Breast epithelium (tissue), 4 donors: Measurements from ENCODE around the gene DUSP6. TPM values are rescaled to one million over a fixed set of nuclear protein-coding genes. Genes with fewer than 3 reads are reported as not detected.

Experiments
- DNase-seq, 2 donors: peaks; one replicate each; pipeline ENCODE4 v3.0.0-alpha.2; 2019; ENCODE audit warnings: low spot score in 2 of 2
- H3K27ac ChIP-seq, 2 donors: fragments of 200-600 bp; sonication (generic) in 1 of 2; one replicate each; pipeline ENCODE4 v1.5.1; 2016 to 2019; ENCODE audit warnings: mild to moderate bottlenecking in 1 of 2
- H3K27me3 ChIP-seq, 2 donors: fragments of 200-600 bp; sonication (generic) in 1 of 2; one replicate each; pipeline versions ENCODE4 v1.5.1 to v1.6.0; 2017 to 2019; ENCODE audit warnings: control low read depth in 1 of 2, mild to moderate bottlenecking in 1 of 2
- H3K36me3 ChIP-seq: fragments of 200-600 bp; one replicate; pipeline ENCODE4 v1.5.1; 2019
- H3K4me1 ChIP-seq, 2 donors: fragments of 200-600 bp; sonication (generic); one replicate each; pipeline ENCODE4 v1.5.1; 2016 to 2019; ENCODE audit warnings: control low read depth in 1 of 2
- H3K4me3 ChIP-seq, 3 donors: fragments of 200-600 bp; sonication (generic); 1 replicate in 2 of 3; 2 replicates in 1 of 3; pipeline ENCODE4 v1.5.1; 2016 to 2019; ENCODE audit warnings: mild to moderate bottlenecking in 3 of 3, moderate library complexity in 2 of 3
- H3K9me3 ChIP-seq, 2 donors: fragments of 200-600 bp; sonication (generic) in 1 of 2; one replicate each; pipeline ENCODE4 v1.5.1; 2016 to 2019; ENCODE audit warnings: control low read depth in 1 of 2
- POLR2A ChIP-seq: fragments of 450-650 bp; IDR thresholded peaks from one replicate; pipeline ENCODE4 v1.6.1; 2016; ENCODE audit warnings: antibody characterized with exemption, mild to moderate bottlenecking, moderate library complexity
- POLR2AphosphoS5 ChIP-seq, 3 donors: sonication (generic); formaldehyde crosslinking; IDR thresholded peaks; one replicate each; pipeline ENCODE4 v1.6.1; 2017; ENCODE audit warnings: antibody characterized with exemption in 3 of 3
- intact Hi-C: fragments of 100-400 bp; cut with DNase I; formaldehyde crosslinking; loops from one replicate; pipeline ENCODE4 v1.15.1; 2023; ENCODE audit warnings: low total_unique reads
- total RNA-seq, 3 donors: library from RNA; depleted of rRNA; stranded (reverse); fragments of >200 nt; gene quantifications; one replicate each; pipeline ENCODE4 v1.1.0, GENCODE V29; 2016
- TF ChIP-seq, protein P1 (sequence below), 3 donors: fragments of 450-650 bp; IDR thresholded peaks; one replicate each; pipeline ENCODE4 v1.5.1; 2016 to 2017; ENCODE audit warnings: antibody characterized with exemption in 3 of 3, mild to moderate bottlenecking in 3 of 3, moderate library complexity in 3 of 3

The DUSP6 gene
- total RNA-seq, 3 donors from 2014 or later = 53.8 to 97.5 (median 88.8) TPM

DNA sequence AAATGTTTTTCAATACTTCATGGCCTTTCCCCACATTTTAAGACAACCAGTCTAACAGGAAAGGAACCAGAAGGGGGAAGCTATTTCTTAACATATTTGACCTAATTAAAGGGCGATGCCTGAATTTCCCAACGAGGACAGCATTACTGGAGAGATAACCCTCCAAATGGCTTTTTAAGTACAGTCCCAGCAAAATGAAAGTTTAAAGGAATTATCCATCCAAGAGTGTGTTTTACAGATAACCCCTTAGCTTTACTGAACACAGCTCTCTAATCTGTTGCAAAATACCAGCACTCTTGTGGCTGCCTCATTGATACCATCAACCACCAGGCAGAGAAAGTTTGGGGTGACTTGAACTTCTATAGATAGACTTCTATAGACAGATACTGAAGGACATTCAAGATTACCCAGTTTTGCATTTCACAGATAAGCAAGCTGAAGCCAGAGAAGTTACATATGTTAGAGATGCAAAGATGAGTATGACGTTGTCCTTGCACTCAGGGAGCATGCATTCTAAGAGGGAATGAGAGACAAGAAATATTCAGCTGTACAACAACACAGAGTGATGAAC lies 41.3 kb upstream of the DUSP6 start:
- no peak for DNase-seq
- no peaks in the 10 kb centered on the region for H3K4me1 ChIP-seq
- H3K9me3 ChIP-seq = no peaks in the 10 kb centered on the region
- H3K4me3 ChIP-seq = no peak overlapping the region
- intact Hi-C loops = no loop called here
- H3K27me3 ChIP-seq = no peaks in the 10 kb centered on the region
- TF ChIP-seq POLR2AphosphoS5 (IDR thresholded peaks at IDR 0.05) (no peak), POLR2A (no peak)
- TF ChIP-seq, protein P1, sequence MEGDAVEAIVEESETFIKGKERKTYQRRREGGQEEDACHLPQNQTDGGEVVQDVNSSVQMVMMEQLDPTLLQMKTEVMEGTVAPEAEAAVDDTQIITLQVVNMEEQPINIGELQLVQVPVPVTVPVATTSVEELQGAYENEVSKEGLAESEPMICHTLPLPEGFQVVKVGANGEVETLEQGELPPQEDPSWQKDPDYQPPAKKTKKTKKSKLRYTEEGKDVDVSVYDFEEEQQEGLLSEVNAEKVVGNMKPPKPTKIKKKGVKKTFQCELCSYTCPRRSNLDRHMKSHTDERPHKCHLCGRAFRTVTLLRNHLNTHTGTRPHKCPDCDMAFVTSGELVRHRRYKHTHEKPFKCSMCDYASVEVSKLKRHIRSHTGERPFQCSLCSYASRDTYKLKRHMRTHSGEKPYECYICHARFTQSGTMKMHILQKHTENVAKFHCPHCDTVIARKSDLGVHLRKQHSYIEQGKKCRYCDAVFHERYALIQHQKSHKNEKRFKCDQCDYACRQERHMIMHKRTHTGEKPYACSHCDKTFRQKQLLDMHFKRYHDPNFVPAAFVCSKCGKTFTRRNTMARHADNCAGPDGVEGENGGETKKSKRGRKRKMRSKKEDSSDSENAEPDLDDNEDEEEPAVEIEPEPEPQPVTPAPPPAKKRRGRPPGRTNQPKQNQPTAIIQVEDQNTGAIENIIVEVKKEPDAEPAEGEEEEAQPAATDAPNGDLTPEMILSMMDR (IDR thresholded peaks at IDR 0.05) = no peak
- no peak overlapping the region for H3K27ac ChIP-seq
- H3K36me3 ChIP-seq = no peaks in the 10 kb centered on the region

DNA sequence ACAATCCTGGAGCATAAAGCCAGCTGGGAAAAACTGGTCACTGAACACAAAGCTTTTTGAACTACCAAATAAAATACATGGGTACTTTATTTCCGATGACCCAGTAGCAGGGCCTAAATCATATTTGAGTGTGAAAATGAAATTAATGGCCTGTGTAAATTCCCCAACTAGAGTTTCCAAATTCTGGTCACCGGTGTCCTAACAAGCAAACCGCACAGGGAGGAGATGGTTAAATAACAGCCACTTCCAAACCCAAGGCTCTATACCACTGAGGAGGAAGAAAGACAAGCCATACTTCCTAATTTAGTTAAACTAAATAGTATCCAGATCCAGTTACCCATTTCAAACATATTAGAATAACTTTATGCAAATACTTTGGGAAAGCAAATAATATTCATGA lies 40.1 kb upstream of the DUSP6 start:
- Histone ChIP-seq H3K27ac (no peak overlapping the region), H3K27me3 (no peaks in the 10 kb centered on the region), H3K36me3 (no peaks in the 10 kb centered on the region), H3K4me3 (no peak overlapping the region), H3K4me1 (no peaks in the 10 kb centered on the region), H3K9me3 (no peaks in the 10 kb centered on the region)
- DNase-seq = no peak
- TF ChIP-seq, protein P1 (IDR thresholded peaks at IDR 0.05) = no peak
- TF ChIP-seq POLR2A = no peak
- TF ChIP-seq POLR2AphosphoS5 (IDR thresholded peaks at IDR 0.05) = no peak
- intact Hi-C loops = no loop called here

DNA sequence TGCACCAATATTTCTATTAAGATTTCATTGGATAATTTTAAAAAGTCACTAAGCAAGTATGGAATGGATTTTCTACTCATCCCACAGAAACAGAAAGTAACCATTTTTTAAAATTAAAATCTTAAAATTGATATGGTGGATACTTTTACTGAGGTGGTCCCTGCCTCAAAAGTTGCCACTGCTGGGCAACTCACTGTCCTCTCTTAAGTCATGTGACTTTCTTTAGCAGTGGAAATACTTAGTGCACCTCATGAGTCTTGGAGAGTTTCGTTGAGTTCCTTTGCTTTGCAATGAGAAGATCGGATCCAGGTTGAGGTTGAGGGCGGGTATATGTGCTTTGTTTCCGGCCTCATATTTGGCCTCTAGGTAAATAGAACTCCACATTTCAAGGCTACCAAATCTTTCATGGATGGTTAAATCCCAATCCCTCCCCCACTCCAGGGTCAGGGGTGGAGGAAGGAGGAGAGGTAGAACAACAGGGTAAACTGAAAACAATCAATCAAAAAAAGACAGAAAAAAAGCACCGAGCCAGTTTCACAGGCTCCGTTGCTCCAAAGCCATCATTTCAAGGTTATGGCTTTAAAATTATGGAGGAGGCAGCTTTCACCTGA lies 39.5 kb upstream of the DUSP6 start:
- no peaks in the 10 kb centered on the region for H3K4me1 ChIP-seq
- no peak for TF ChIP-seq POLR2A
- TF ChIP-seq, protein P1 (IDR thresholded peaks at IDR 0.05) = no peak
- TF ChIP-seq POLR2AphosphoS5 (IDR thresholded peaks at IDR 0.05) = no peak
- H3K36me3 ChIP-seq = no peaks in the 10 kb centered on the region
- intact Hi-C loops = loop anchor here (1.0 kb wide), 1 partner anchor 9 kb away; no protein-coding TSS in a partner anchor
- no peak overlapping the region for H3K27ac ChIP-seq
- no peak for DNase-seq
- H3K9me3 ChIP-seq = no peaks in the 10 kb centered on the region
- no peak overlapping the region for H3K4me3 ChIP-seq
- no peaks in the 10 kb centered on the region for H3K27me3 ChIP-seq

DNA sequence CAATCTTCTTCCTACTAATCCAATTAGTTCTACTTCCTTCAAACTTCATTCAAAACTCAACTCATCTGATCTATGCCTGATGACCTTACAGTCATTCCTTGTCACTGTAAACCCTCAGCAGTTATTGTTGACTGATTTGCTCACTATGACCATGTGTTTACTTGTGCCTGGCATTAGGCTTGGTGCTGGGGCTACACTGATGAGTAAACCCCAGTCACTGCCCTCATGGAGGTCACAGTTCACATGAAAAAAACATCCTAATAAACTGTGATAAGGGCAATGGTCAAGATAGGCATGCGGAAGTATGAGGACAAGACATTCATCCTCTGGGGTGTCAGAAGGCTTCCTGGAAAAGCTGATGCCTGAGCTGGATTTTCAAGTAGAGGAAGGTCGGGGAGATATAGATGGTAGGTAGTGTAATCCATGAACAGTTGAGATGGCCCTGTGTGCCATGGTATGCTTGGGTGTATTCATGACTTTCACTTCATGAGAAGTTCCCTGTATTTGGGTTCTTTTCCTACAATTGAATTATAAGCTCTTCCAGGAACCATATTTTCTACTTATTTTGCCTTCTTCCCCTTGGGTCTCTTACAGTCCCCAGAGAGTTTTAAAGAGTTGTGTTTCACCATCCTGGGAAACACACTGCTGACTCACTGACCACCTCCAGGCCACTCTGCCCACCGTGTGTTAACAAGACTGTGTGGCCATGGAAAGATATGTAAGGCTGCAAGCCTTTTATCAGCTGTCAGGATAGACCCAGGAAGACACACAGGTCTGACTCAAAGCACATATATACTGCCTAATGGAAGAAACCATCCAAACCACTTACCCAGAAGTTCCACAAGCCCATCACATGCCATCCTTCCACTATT lies 38.7 kb upstream of the DUSP6 start:
- H3K27ac ChIP-seq = peak overlapping the region in 1 of 2 donors; percentile 78
- TF ChIP-seq POLR2A (no peak), POLR2AphosphoS5 (IDR thresholded peaks at IDR 0.05) (no peak)
- TF ChIP-seq, protein P1 (IDR thresholded peaks at IDR 0.05) = no peak
- peaks cover 0 to 5% of the 10 kb centered on the region in 2 donors for H3K4me1 ChIP-seq

More for the DNA sequence above, 38.7 kb upstream of the DUSP6 start:
- DNase-seq = no peak
- H3K4me3 ChIP-seq = no peak overlapping the region
- no peaks in the 10 kb centered on the region for H3K36me3 ChIP-seq
- intact Hi-C loops = loop anchor here (1.0 kb wide), 1 partner anchor 10 kb away; no protein-coding TSS in a partner anchor
- H3K27me3 ChIP-seq = no peaks in the 10 kb centered on the region
- H3K9me3 ChIP-seq = no peaks in the 10 kb centered on the region
